SK-N-SH (cell line): ENCODE data around the gene TMEM171. TPM values are rescaled to one million over a fixed set of nuclear protein-coding genes. Genes with fewer than 3 reads are reported as not detected.

Source experiments
- CTCF ChIA-PET: fragments of 300-600, 350-600 bp; formaldehyde crosslinking; extraction: SDS; loops from one replicate; lab custom pipeline; 2021; lab: Yijun Ruan, JAX
- POLR2A ChIA-PET: fragments of 350-600 bp; sonication (Branson Sonifier 250); formaldehyde crosslinking; extraction: SDS; loops from one replicate; lab custom pipeline; 2020; ENCODE audit warnings: antibody characterized with exemption, inconsistent platforms; lab: Yijun Ruan, JAX
- DNase-seq: peaks from one replicate; pipeline ENCODE4 v3.0.0; 2012
- H2AFZ ChIP-seq: fragments of 200-600 bp; sonication (generic); 2 replicates; pipeline ENCODE4 v1.8.1; 2016; ENCODE audit warnings: antibody characterized with exemption, mild to moderate bottlenecking, low read depth
- H3F3A ChIP-seq: fragments of 200-600 bp; sonication (generic); replicated peaks from 2 replicates; pipeline ENCODE3; 2016; ENCODE audit warnings: antibody characterized with exemption, mild to moderate bottlenecking; ENCODE audit not compliant: insufficient read depth
- H3K27ac ChIP-seq, 2 experiments: fragments of 200-500 bp in 1 of 2; fragments of 200-600 bp in 1 of 2; sonication (Bioruptor generic) in 1 of 2; sonication (generic), shearing (Covaris generic) in 1 of 2; 2 replicates each; pipeline versions ENCODE4 v1.5.1 to v1.6.1; 2014 to 2016; ENCODE audit warnings: low read depth in 2 of 2, inconsistent platforms in 1 of 2, low read length in 1 of 2, mild to moderate bottlenecking in 1 of 2, mixed read lengths in 1 of 2
- H3K27me3 ChIP-seq: fragments of 200-600 bp; sonication (generic), shearing (Covaris generic); 2 replicates; pipeline ENCODE4 v1.6.1; 2016; ENCODE audit warnings: mixed run types; ENCODE audit not compliant: insufficient read depth
- H3K36me3 ChIP-seq, 2 experiments: fragments of 200-500 bp in 1 of 2; fragments of 200-600 bp in 1 of 2; sonication (Bioruptor generic) in 1 of 2; sonication (generic) in 1 of 2; replicated peaks in 1 of 2; 2 replicates each; pipeline versions ENCODE3 to v1.5.1; 2014 to 2016; ENCODE audit warnings: low read length in 1 of 2, mild to moderate bottlenecking in 1 of 2; ENCODE audit not compliant: insufficient read depth in 2 of 2, control insufficient read depth in 1 of 2
- H3K4me1 ChIP-seq, 2 experiments: fragments of 200-500 bp in 1 of 2; fragments of 200-600 bp in 1 of 2; sonication (Bioruptor generic) in 1 of 2; sonication (generic), shearing (Covaris generic) in 1 of 2; 2 replicates each; pipeline versions ENCODE4 v1.5.1 to v1.6.1; 2014 to 2016; ENCODE audit warnings: low read depth in 1 of 2, low read length in 1 of 2, mixed run types in 1 of 2; ENCODE audit not compliant: insufficient read depth in 2 of 2, control insufficient read depth in 1 of 2
- H3K4me2 ChIP-seq: fragments of 200-600 bp; sonication (generic), shearing (Covaris generic); 2 replicates; pipeline ENCODE4 v1.6.1; 2017; ENCODE audit warnings: mixed run types
- H3K4me3 ChIP-seq, 2 experiments: fragments of 200-500 bp in 1 of 2; fragments of 200-600 bp in 1 of 2; sonication (Bioruptor generic) in 1 of 2; sonication (generic), shearing (Covaris generic) in 1 of 2; 2 replicates each; pipeline versions ENCODE4 v1.5.1 to v1.8.1; 2014 to 2016; ENCODE audit warnings: low read depth in 2 of 2, inconsistent platforms in 1 of 2, low read length in 1 of 2, mild to moderate bottlenecking in 1 of 2, mixed read lengths in 1 of 2, moderate library complexity in 1 of 2
- H3K79me2 ChIP-seq: fragments of 200-600 bp; sonication (generic); 2 replicates; pipeline ENCODE4 v1.8.1; 2017; ENCODE audit warnings: mild to moderate bottlenecking; ENCODE audit not compliant: insufficient read depth
- H3K9ac ChIP-seq: fragments of 200-600 bp; sonication (generic); 2 replicates; pipeline ENCODE4 v1.6.1; 2017; ENCODE audit warnings: mixed run types
- H3K9me2 ChIP-seq: fragments of 200-600 bp; sonication (generic); 2 replicates; pipeline ENCODE4 v1.6.1; 2017; ENCODE audit warnings: mixed run types
- H3K9me3 ChIP-seq: fragments of 200-600 bp; sonication (generic); 2 replicates; pipeline ENCODE4 v1.6.1; 2017; ENCODE audit warnings: mixed run types, mild to moderate bottlenecking, moderate library complexity
- H4K20me1 ChIP-seq: fragments of 200-600 bp; sonication (generic); 2 replicates; pipeline ENCODE4 v1.6.1; 2017; ENCODE audit warnings: mild to moderate bottlenecking, mixed run types; ENCODE audit not compliant: insufficient read depth
- ELF1 ChIP-seq: IDR thresholded peaks from 2 replicates; pipeline ENCODE4 v1.4.0; 2012
- EZH2phosphoT487 ChIP-seq: fragments of 200-600 bp; sonication (generic); IDR thresholded peaks from 2 replicates; pipeline ENCODE4 v1.6.1; 2017; ENCODE audit warnings: low read depth, mixed run types, mild to moderate bottlenecking, antibody characterized with exemption, moderate library complexity, borderline replicate concordance
- FOXJ3 ChIP-seq: sonication (generic); formaldehyde crosslinking; IDR thresholded peaks from 2 replicates; pipeline ENCODE4 v1.5.1; 2020; ENCODE audit warnings: mild to moderate bottlenecking, missing genetic modification reagents
- GABPA ChIP-seq: IDR thresholded peaks from 2 replicates; pipeline ENCODE4 v1.4.0; 2012; ENCODE audit warnings: low read depth, mild to moderate bottlenecking
- MEF2A ChIP-seq: IDR thresholded peaks from 2 replicates; pipeline ENCODE4 v1.4.0; 2012; ENCODE audit warnings: low read depth, borderline replicate concordance
- NFIC ChIP-seq: IDR thresholded peaks from 2 replicates; pipeline ENCODE4 v1.4.0; 2012; ENCODE audit warnings: borderline replicate concordance
- NRF1 ChIP-seq: IDR thresholded peaks from 2 replicates; pipeline ENCODE4 v1.6.1; 2012; ENCODE audit warnings: low read depth, mild to moderate bottlenecking, low read length
- POLR2AphosphoS5 ChIP-seq: IDR thresholded peaks from 2 replicates; pipeline ENCODE4 v1.6.1; 2012; ENCODE audit warnings: low read depth, low read length
- RCOR1 ChIP-seq: fragments of 150-350 bp; IDR thresholded peaks from 2 replicates; pipeline ENCODE4 v1.6.1; 2017; ENCODE audit warnings: antibody characterized with exemption, low read length
- RFX5 ChIP-seq: IDR thresholded peaks from 2 replicates; pipeline ENCODE4 v1.6.1; 2012; ENCODE audit warnings: mild to moderate bottlenecking, improper control_type of control experiment, low read length
- TAF1 ChIP-seq: IDR thresholded peaks from 2 replicates; pipeline ENCODE4 v1.6.1; 2012; ENCODE audit warnings: low read depth, mild to moderate bottlenecking, low read length, moderate library complexity, borderline replicate concordance
- TEAD4 ChIP-seq: IDR thresholded peaks from 2 replicates; pipeline ENCODE4 v1.4.0; 2012; ENCODE audit warnings: mild to moderate bottlenecking, borderline replicate concordance; ENCODE audit not compliant: insufficient read depth
- YY1 ChIP-seq: IDR thresholded peaks from 2 replicates; pipeline ENCODE4 v1.4.0; 2012; ENCODE audit warnings: low read depth, mild to moderate bottlenecking
- WGBS: methylation state at CpG from one replicate; pipeline ENCODE4 v1.1.6; 2017; ENCODE audit warnings: low lambda C conversion rate; 5-methylcytosine and 5-hydroxymethylcytosine counted together
- polyA plus RNA-seq, 3 experiments: library from polyadenylated mRNA; depleted of rRNA; stranded (reverse); fragments of >200 nt; gene quantifications; 2 replicates each; pipeline ENCODE4 v1.2.3, GENCODE V29; 2012
- TF ChIP-seq, protein P1 (sequence below): IDR thresholded peaks from 2 replicates; pipeline ENCODE4 v1.4.0; 2012; ENCODE audit warnings: low read depth, borderline replicate concordance
- TF ChIP-seq, protein P2 (sequence below): IDR thresholded peaks from 2 replicates; pipeline ENCODE4 v1.6.1; 2012; ENCODE audit warnings: mild to moderate bottlenecking, low read depth, low read length, moderate library complexity

Gene TMEM171
- polyA plus RNA-seq, 1 of the 3 experiments (the other 2 are of a cell fraction), result 7.6 TPM

DNA sequence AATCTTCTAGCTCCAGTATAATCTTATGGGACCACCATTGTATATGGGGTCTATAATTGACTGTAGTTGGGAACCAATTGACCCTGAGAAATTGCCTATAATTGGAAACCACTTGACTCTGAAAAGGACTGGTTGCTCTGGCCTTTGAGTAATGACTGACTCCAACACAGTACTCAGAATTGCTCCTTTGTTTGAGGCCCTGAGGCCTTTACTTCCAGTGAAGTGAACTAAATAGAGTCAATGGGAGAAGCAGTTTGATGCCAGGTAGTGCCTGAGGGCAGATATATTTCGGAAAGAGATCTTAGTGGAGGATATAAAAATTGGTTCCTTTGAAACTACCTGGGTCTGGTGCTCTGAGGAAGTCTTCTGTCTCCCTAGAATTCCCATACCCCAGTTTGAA lies 16.0 kb upstream of the TMEM171 start:
- Histone ChIP-seq H3K36me3 (no peaks in the 10 kb centered on the region), H3K9me3 (peaks cover 5% of the 10 kb centered on the region; the same call in 1 of the 2 replicates), H4K20me1 (no peaks in the 10 kb centered on the region), H3K4me3 (no peak overlapping the region), H2AFZ (no peak overlapping the region), H3K9ac (no peak overlapping the region), H3K4me1 (no peaks in the 10 kb centered on the region), H3F3A (no peaks in the 10 kb centered on the region), H3K79me2 (no peaks in the 10 kb centered on the region), H3K27ac (no peak overlapping the region), H3K9me2 (no peaks in the 10 kb centered on the region), H3K4me2 (no peak overlapping the region), H3K27me3 (no peaks in the 10 kb centered on the region)
- 29% methylated on average over 1 of the region's 1 CpG for WGBS
- no peak for TF ChIP-seq ELF1
- TF ChIP-seq TAF1, result no peak
- TF ChIP-seq EZH2phosphoT487, result no peak
- TF ChIP-seq YY1, result no peak
- no peak for TF ChIP-seq RFX5
- TF ChIP-seq, protein P1, sequence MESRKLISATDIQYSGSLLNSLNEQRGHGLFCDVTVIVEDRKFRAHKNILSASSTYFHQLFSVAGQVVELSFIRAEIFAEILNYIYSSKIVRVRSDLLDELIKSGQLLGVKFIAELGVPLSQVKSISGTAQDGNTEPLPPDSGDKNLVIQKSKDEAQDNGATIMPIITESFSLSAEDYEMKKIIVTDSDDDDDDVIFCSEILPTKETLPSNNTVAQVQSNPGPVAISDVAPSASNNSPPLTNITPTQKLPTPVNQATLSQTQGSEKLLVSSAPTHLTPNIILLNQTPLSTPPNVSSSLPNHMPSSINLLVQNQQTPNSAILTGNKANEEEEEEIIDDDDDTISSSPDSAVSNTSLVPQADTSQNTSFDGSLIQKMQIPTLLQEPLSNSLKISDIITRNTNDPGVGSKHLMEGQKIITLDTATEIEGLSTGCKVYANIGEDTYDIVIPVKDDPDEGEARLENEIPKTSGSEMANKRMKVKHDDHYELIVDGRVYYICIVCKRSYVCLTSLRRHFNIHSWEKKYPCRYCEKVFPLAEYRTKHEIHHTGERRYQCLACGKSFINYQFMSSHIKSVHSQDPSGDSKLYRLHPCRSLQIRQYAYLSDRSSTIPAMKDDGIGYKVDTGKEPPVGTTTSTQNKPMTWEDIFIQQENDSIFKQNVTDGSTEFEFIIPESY, result no peak
- no peak for TF ChIP-seq NFIC
- no peak for TF ChIP-seq FOXJ3
- TF ChIP-seq, protein P2, sequence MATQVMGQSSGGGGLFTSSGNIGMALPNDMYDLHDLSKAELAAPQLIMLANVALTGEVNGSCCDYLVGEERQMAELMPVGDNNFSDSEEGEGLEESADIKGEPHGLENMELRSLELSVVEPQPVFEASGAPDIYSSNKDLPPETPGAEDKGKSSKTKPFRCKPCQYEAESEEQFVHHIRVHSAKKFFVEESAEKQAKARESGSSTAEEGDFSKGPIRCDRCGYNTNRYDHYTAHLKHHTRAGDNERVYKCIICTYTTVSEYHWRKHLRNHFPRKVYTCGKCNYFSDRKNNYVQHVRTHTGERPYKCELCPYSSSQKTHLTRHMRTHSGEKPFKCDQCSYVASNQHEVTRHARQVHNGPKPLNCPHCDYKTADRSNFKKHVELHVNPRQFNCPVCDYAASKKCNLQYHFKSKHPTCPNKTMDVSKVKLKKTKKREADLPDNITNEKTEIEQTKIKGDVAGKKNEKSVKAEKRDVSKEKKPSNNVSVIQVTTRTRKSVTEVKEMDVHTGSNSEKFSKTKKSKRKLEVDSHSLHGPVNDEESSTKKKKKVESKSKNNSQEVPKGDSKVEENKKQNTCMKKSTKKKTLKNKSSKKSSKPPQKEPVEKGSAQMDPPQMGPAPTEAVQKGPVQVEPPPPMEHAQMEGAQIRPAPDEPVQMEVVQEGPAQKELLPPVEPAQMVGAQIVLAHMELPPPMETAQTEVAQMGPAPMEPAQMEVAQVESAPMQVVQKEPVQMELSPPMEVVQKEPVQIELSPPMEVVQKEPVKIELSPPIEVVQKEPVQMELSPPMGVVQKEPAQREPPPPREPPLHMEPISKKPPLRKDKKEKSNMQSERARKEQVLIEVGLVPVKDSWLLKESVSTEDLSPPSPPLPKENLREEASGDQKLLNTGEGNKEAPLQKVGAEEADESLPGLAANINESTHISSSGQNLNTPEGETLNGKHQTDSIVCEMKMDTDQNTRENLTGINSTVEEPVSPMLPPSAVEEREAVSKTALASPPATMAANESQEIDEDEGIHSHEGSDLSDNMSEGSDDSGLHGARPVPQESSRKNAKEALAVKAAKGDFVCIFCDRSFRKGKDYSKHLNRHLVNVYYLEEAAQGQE, result no peak
- ChIA-PET POLR2A (no interaction called here), CTCF (interaction anchor here (1.5 kb wide), 1 partner anchor 21 kb away, joined by 5 read pairs; no protein-coding TSS in a partner anchor)
- DNase-seq, result no peak

DNA sequence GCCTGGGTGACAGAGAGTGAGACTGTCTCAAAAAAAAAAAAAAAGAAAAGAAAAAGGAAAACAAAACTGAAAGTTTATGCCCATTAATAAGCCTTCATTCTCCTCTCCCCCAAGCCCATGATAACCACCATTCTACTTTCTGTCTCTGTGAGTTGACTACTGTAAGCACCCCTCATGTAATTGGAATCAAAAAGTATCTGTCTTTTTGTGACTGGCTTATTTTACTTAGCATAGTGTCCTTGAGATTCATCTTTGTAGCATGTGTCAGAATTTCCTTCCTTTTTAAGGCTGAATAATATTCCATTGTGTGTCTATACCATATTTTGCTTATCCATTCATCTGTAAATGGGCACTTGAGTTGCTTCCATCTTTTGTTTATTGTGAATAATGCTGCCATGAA lies 14.0 kb upstream of the TMEM171 start:
- Histone ChIP-seq H3F3A (no peaks in the 10 kb centered on the region), H3K36me3 (no peaks in the 10 kb centered on the region), H3K4me1 (no peaks in the 10 kb centered on the region), H3K9me3 (peaks cover 11% of the 10 kb centered on the region; the same call in 1 of the 2 replicates), H3K79me2 (no peaks in the 10 kb centered on the region), H3K9ac (no peak overlapping the region), H3K9me2 (no peaks in the 10 kb centered on the region), H3K4me3 (no peak overlapping the region), H3K27me3 (no peaks in the 10 kb centered on the region), H4K20me1 (no peaks in the 10 kb centered on the region), H3K4me2 (no peak overlapping the region), H2AFZ (no peak overlapping the region), H3K27ac (no peak overlapping the region)
- no peak for TF ChIP-seq NFIC
- no peak for TF ChIP-seq POLR2AphosphoS5
- no peak for TF ChIP-seq MEF2A
- no peak for TF ChIP-seq YY1
- no peak for TF ChIP-seq NRF1
- no peak for TF ChIP-seq GABPA
- TF ChIP-seq RCOR1, result no peak
- TF ChIP-seq, protein P1, result no peak
- no peak for TF ChIP-seq TEAD4
- CTCF ChIA-PET, result interaction anchor here (1.5 kb wide), 1 partner anchor 110 kb away, joined by 3 read pairs; no protein-coding TSS in a partner anchor
- no peak for DNase-seq
- POLR2A ChIA-PET, result no interaction called here
